Measurements from ENCODE around the gene MRPL20. TPM values are rescaled to one million over a fixed set of nuclear protein-coding genes. Genes with fewer than 3 reads are reported as not detected.
"Not testable (repeated sequence)": the region's sequence is repeated elsewhere in the genome, so short reads cannot be mapped to it uniquely, and the experiment has no call there.

MRPL20 gene
- total RNA-seq, 4 donors from 2014 or later, result 83.4 to 122 (median 106) TPM

DNA sequence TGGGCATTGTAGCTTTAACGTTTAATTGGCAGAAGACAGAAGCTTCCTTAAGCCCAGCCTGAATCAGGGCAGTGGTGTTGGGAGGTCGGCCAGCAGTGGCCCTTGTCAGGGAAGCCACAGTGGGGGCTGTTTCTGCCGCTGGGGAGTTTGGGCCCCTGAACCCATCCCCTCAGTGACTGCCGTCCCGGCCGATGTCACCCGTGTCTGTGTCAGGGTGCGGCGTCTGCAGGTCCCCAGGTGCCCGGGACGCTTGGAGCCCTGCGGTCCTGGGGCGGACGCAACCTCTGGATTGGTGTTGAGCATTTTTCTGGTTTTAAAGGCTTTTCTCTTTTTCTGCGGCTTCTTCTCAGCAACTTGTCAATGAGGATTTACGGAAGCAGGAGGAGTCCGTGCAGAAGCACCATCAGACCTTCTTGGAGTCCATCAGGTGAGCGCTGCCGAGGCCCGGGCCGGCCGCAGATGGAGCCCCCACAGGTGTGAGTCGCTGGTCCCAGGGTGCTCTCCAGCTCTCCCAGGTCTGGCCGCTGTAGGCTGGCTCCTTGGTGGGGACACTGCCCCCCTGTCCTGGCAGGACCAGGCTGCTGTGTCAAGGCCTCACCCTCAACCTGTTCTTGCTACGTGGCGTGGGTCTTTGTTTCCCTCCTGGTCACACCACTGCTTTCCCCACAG, 44.7 kb upstream of the MRPL20 start:
- 88 to 94% methylated on average over 23 to 26 of the region's 26 CpGs for WGBS, 2 donors
- DNase-seq (ENCODE audit: low spot score in 2 of 2), result no peak
- intact Hi-C loops (cut with DNase I; ENCODE audit: low total_unique reads), result no loop called here
- no peak overlapping the region for H3K4me3 ChIP-seq (ENCODE audit: low read depth, poor library complexity, severe bottlenecking)
- TF ChIP-seq POLR2A (IDR thresholded peaks at IDR 0.05) (no peak), CTCF (IDR thresholded peaks at IDR 0.05) (no peak)

DNA sequence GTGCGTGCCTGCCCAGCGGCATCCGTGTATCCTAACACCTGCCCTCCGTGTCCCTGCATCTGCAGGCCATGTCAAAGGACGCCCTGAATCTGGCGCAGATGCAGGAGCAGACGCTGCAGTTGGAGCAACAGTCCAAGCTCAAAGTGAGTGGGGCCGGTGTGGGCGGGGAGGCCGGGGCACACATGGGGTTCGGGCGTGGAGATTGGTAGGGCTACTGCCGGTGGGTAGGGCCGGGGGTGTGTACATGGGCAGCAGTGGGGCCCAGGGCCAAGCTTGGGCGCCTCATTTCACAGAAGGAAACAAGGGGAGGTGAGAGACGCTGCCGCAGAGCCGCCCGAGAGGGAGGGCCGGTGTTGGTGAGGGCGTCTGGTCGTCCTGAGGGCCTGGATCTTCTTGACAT, 43.5 kb upstream of the MRPL20 start:
- DNase-seq (ENCODE audit: low spot score in 2 of 2); H3K4me3 ChIP-seq (ENCODE audit: low read depth, poor library complexity, severe bottlenecking); intact Hi-C loops (cut with DNase I; ENCODE audit: low total_unique reads): not testable (repeated sequence)
- 84 to 86% methylated on average over 22 of the region's 22 CpGs for WGBS, 2 donors

DNA sequence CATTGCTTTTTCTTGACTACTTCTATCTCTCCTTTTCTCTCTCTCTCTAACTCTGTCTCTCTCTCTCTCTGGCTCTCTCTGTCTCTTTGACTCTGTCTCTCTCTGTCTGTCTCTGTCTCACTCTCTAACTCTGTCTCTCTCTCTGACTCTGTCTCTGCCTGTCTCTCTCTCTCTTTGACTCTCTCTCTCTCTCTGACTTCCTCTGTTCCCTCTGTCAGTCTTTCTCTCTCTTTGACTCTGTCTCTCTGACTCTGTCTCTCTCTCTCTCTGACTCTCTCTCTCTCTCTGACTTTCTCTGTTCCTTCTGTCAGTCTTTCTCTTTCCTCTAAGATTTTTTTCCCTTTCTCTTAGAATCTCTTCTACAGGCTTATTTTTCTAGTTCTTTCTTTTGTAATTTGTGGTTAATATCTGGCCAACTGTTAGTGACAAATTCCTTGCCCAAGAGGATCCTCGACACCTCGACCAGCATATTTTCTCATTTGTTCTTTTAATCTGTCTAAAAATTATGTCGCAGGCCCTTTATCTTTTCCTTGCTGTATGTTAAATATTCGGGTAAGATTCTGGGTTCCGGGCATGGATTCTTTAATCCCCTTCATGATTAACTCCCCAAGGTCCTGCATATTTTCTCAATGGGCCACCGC, 42.1 kb upstream of the MRPL20 start, which contains the start of gene ATAD3C:
TSS of gene ATAD3C (plus strand) at position 591 of the 641 bp plus-strand sequence. CDS start 995 bp downstream, outside the sequence.
- intact Hi-C loops (cut with DNase I; ENCODE audit: low total_unique reads), result no loop called here
- H3K4me3 ChIP-seq (ENCODE audit: low read depth, poor library complexity, severe bottlenecking), result no peak within 1 kb of the TSS
- no peak for DNase-seq (ENCODE audit: low spot score in 2 of 2)
- 85 to 86% methylated on average over 6 of the region's 6 CpGs for WGBS, 2 donors
- TF ChIP-seq CTCF (IDR thresholded peaks at IDR 0.05) (no peak), POLR2A (IDR thresholded peaks at IDR 0.05) (no peak)

DNA sequence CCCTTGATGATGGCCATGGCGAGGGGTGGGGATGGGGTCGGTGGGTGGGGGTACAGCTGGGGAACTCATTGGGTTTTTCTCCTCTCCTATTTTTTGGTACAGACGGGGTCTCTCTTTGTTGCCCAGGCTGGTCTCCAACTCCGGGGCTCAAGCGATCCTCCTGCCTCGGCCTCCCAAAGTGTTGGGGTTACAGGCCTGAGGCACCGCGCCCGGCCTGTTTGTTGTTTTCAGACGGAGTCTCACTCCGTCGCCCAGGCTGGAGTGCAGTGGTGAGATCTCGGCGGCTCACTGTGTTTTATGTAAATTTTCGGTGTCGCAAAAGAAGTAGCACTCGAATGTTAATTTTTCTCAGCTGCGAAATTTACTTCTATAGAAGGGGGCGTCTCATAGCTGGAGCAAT, 39.5 kb upstream of the MRPL20 start:
- H3K4me3 ChIP-seq (ENCODE audit: low read depth, poor library complexity, severe bottlenecking); DNase-seq (ENCODE audit: low spot score in 2 of 2); intact Hi-C loops (cut with DNase I; ENCODE audit: low total_unique reads): not testable (repeated sequence)
- 90 to 92% methylated on average over 19 of the region's 19 CpGs for WGBS, 2 donors

DNA sequence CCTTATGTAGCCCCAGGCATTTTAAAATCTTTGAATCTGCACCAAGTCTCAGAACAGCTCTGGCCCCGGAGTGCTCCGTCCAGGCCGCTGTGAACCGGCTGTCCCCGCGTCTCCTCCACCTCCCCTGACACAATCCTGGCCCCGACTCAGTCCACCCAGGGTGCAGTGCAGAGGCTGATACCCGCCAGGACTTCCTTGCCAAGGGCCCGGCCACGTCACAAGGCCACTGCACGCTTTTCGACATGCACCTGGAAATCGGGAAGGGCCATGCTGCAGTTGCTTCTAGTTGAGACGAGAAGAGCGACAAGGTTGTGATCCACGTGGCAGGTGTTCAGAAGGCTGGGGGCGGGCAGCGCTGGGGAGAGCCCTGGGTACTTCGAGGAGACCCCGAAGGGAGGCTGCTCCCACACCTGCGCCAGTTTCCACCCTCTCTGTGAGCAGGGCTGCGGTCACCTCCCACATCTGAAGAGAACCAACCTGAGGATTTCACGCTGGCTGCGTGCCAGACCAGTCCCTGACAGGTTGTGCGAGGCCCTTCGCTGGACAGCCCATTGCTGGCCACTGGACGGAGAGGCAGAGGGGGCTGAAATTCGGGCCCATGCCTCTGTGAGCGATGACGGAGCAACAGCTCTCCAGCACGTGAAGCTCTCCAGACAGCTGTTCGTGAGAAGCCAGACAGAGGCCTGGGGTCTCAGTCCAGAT, 35.1 kb upstream of the MRPL20 start:
- DNase-seq (ENCODE audit: low spot score in 2 of 2), result no peak
- TF ChIP-seq POLR2A (IDR thresholded peaks at IDR 0.05), result no peak
- 87 to 90% methylated on average over 26 to 32 of the region's 32 CpGs for WGBS, 2 donors
- intact Hi-C loops (cut with DNase I; ENCODE audit: low total_unique reads), result no loop called here
- no peak overlapping the region for H3K4me3 ChIP-seq (ENCODE audit: low read depth, poor library complexity, severe bottlenecking)

GRCh38 chr1:1441002-1441888, 34.2 kb upstream of the MRPL20 start:
- intact Hi-C loops (cut with DNase I; ENCODE audit: low total_unique reads), result no loop called here
- DNase-seq (ENCODE audit: low spot score in 2 of 2), result no peak
- TF ChIP-seq CTCF (IDR thresholded peaks at IDR 0.05) (no peak), POLR2A (IDR thresholded peaks at IDR 0.05) (no peak)
- WGBS, 2 donors, result 24 to 33% methylated on average over 7 to 20 of the region's 29 CpGs
- H3K4me3 ChIP-seq (ENCODE audit: low read depth, poor library complexity, severe bottlenecking), result no peak overlapping the region
